Measurements from ENCODE around the gene TM9SF1.

The TM9SF1 gene

GRCh38 chr14:24150567-24150966 lies 44.7 kb downstream of the TM9SF1 start:
- DNase-seq (ENCODE audit: low spot score): no peak

- no peak for DNase-seq (ENCODE audit: low spot score)
Observed at GRCh38 chr14:24150061-24150460, 45.2 kb downstream of the TM9SF1 start.

- DNase-seq (ENCODE audit: low spot score): no peak
Observed at GRCh38 chr14:24149302-24149969, 45.8 kb downstream of the TM9SF1 start.

GRCh38 chr14:24147761-24148428 lies 47.3 kb downstream of the TM9SF1 start:
- no peak for DNase-seq (ENCODE audit: low spot score)

- DNase-seq (ENCODE audit: low spot score): peak; percentile 97
Observed at GRCh38 chr14:24146978-24147760, 48.1 kb downstream of the TM9SF1 start, which contains the start of gene RNF31. Gene RNF31 (plus strand): TSS chr14:24147498. CDS start chr14:24147699, 201 bp downstream.

GRCh38 chr14:24146453-24146977 lies 48.7 kb downstream of the TM9SF1 start, which contains the start of gene PSME2:
Gene PSME2 (minus strand): TSS chr14:24146610. CDS start chr14:24146581, 29 bp downstream.
- peak; percentile 98 for DNase-seq (ENCODE audit: low spot score)

GRCh38 chr14:24145690-24146452 lies 49.4 kb downstream of the TM9SF1 start:
- no peak for DNase-seq (ENCODE audit: low spot score)

GRCh38 chr14:24145219-24145618 lies 50.0 kb downstream of the TM9SF1 start:
- no peak for DNase-seq (ENCODE audit: low spot score)

GRCh38 chr14:24144451-24144850 lies 50.8 kb downstream of the TM9SF1 start:
- no peak for DNase-seq (ENCODE audit: low spot score)

- no peak for DNase-seq (ENCODE audit: low spot score)
Observed at GRCh38 chr14:24143511-24143910, 51.7 kb downstream of the TM9SF1 start.

GRCh38 chr14:24141097-24141880 lies 54.0 kb downstream of the TM9SF1 start, which contains the start of gene EMC9:
Gene EMC9 (minus strand): TSS chr14:24141591. CDS start chr14:24141304, 287 bp downstream.
- peak; percentile 99 for DNase-seq (ENCODE audit: low spot score)

GRCh38 chr14:24139272-24139934 lies 55.8 kb downstream of the TM9SF1 start:
- no peak for DNase-seq (ENCODE audit: low spot score)
